CD4-positive, alpha-beta T cell treated with Interleukin-2 at 100 ng/mL for 4 hours (primary cell): ENCODE data around the gene RAB39B.

Experiments used
- DNase-seq: peaks from one replicate; pipeline ENCODE4 v3.0.0-alpha.2; 2020; ENCODE audit warnings: low spot score

The RAB39B gene

DNA sequence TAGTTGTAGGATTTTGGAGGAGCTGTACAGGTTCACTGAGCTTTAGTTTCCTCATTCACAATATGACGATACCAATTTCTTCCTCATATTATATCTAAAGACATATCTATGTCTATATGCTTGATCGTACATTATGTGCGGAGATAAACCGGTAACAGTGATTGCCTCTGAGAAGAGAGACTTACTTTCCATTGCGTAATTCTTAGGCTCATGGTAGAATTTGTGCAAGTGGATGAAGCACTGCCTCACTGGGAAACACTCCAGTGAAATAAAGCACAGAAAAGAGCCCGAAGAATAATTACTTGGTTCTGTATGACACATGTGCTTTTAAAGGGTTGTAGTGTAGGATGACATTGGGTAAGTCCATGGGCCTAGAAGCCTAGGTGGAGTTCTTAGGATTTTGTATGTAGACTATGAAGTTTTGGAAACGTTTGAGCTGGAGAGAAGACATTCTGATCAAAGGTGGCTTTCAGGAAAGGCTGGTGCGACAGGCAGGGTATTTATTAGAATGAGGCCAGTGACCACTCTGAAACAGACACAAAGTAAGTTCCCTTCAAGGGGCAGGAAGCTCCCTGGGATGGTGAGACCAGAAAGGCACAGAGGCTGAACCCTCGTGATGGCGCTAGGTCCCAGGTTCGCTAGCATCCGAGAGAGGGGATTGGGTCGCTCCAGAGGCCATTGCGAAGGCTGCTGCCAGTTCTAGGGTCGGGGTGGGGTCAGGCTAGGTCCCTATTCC lies 48.7 kb downstream of the RAB39B start:
- no peak for DNase-seq

DNA sequence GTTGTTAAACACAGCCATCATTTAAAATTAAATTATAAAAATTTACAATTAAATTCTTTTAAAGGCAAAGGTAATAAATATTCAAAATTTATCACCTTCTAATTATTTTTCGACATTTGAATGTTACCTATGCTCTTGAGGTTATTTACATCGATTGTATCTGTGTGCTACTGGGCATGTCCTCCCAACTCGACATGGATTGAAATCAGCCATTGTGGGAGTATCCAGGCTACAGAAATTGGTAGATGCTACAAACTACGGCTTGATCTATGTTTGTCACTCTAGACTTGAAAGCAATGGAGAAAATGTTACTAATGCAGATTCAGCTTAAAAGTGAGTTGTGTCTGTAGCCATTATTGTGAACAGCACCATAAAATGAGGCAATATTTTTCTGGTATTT lies 50.6 kb downstream of the RAB39B start:
- DNase-seq, result no peak

DNA sequence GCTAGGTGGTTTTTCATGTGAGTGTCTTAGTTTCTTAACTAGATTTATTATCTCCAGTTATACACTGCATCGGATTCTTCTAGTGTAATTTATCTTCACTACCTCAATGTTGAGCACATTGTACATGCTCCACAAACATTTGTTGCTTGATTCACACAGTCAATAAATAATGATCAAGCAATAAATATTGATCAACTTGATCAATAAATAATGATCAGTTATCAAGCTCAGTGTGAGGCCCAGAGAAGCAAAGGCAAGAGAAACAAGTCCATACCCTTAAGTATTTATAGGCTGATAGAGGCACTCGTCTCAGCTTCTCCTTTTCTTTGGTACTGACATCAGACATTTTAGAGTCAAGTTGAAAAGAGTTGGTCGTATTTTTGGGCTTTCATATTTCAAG lies 53.1 kb downstream of the RAB39B start:
- no peak for DNase-seq
